H1 (cell line): ENCODE results near the gene ANKS1B. TPM values are rescaled to one million over a fixed set of nuclear protein-coding genes. Genes with fewer than 3 reads are reported as not detected.

ENCODE experiments used
- CTCF ChIA-PET: fragments of 300-600 bp; sonication (Branson Sonifier 250); formaldehyde crosslinking; loops from one replicate; lab custom pipeline; 2021; ENCODE audit not compliant: partially characterized antibody; lab: Charles Lee
- POLR2A ChIA-PET: fragments of 300-600 bp; sonication (Branson Sonifier 250); formaldehyde crosslinking; loops from one replicate; lab custom pipeline; 2021; ENCODE audit warnings: inconsistent platforms; ENCODE audit not compliant: partially characterized antibody; lab: Charles Lee
- DNase-seq, 2 experiments: peaks; one replicate each; pipeline versions ENCODE4 v3.0.0 to v3.0.0-alpha.2; 2010 to 2022; ENCODE audit warnings: low spot score in 2 of 2, low read depth in 1 of 2, mixed read lengths in 1 of 2
- FAIRE-seq: peaks from 2 replicates; lab custom pipeline; 2011; peaks lifted over from hg19 to GRCh38; lab: Jason Lieb, UNC
- H2AFZ ChIP-seq: 2 replicates; pipeline ENCODE4 v1.8.1; 2012; ENCODE audit warnings: low read length, inconsistent platforms
- H2AK5ac ChIP-seq: 2 replicates; pipeline ENCODE4 v1.6.1; 2013; ENCODE audit warnings: low read depth, low read length
- H2BK120ac ChIP-seq: replicated peaks from 2 replicates; pipeline ENCODE3; 2013; ENCODE audit warnings: low read depth, low read length, inconsistent platforms
- H2BK12ac ChIP-seq: 2 replicates; pipeline ENCODE4 v1.6.1; 2013; ENCODE audit warnings: low read depth, low read length
- H2BK15ac ChIP-seq: 2 replicates; pipeline ENCODE4 v1.6.1; 2013; ENCODE audit warnings: low read length
- H2BK20ac ChIP-seq: 2 replicates; pipeline ENCODE4 v1.6.1; 2013; ENCODE audit warnings: low read length
- H2BK5ac ChIP-seq: 2 replicates; pipeline ENCODE4 v1.6.1; 2013; ENCODE audit warnings: low read depth, low read length
- H3K14ac ChIP-seq: 2 replicates; pipeline ENCODE4 v1.6.1; 2013; ENCODE audit warnings: inconsistent platforms; ENCODE audit not compliant: insufficient read length
- H3K18ac ChIP-seq: 2 replicates; pipeline ENCODE4 v1.6.1; 2013; ENCODE audit warnings: low read length; ENCODE audit errors: extremely low read depth
- H3K23ac ChIP-seq: 2 replicates; pipeline ENCODE4 v1.6.1; 2013; ENCODE audit warnings: inconsistent platforms; ENCODE audit not compliant: insufficient read length
- H3K23me2 ChIP-seq: 2 replicates; pipeline ENCODE4 v1.6.1; 2013; ENCODE audit warnings: low read depth, low read length
- H3K27ac ChIP-seq: 2 replicates; pipeline ENCODE4 v1.6.1; 2011; ENCODE audit warnings: low read depth, low read length, inconsistent platforms
- H3K27me3 ChIP-seq, 4 experiments: replicated peaks in 1 of 4; 1 replicate in 1 of 4; 2 replicates in 3 of 4; pipeline versions ENCODE4 v1.6.1 to v1.8.1; 2011 to 2013; ENCODE audit warnings: low read length in 3 of 4, mild to moderate bottlenecking in 3 of 4, inconsistent platforms in 2 of 4, mixed read lengths in 2 of 4, moderate library complexity in 1 of 4; ENCODE audit not compliant: control insufficient read depth in 3 of 4, insufficient read depth in 3 of 4; ENCODE audit errors: extremely low read depth in 1 of 4
- H3K36me3 ChIP-seq, 4 experiments: 2 replicates each; pipeline versions ENCODE4 v1.6.1 to v1.8.1; 2011 to 2013; ENCODE audit warnings: mild to moderate bottlenecking in 4 of 4, low read length in 3 of 4, moderate library complexity in 2 of 4, control low read depth in 1 of 4, inconsistent platforms in 1 of 4; ENCODE audit not compliant: insufficient read depth in 4 of 4, control insufficient read depth in 2 of 4
- H3K4ac ChIP-seq: replicated peaks from 2 replicates; pipeline ENCODE3; 2013; ENCODE audit warnings: low read length, low read depth, mixed read lengths, inconsistent platforms; ENCODE audit not compliant: insufficient read length
- H3K4me1 ChIP-seq, 4 experiments: replicated peaks in 1 of 4; 1 replicate in 1 of 4; 2 replicates in 3 of 4; pipeline versions ENCODE4 v1.6.1 to v1.8.1; 2011 to 2013; ENCODE audit warnings: low read length in 3 of 4, inconsistent platforms in 2 of 4, mixed read lengths in 1 of 4; ENCODE audit not compliant: insufficient read depth in 4 of 4, control insufficient read depth in 3 of 4
- H3K4me2 ChIP-seq, 2 experiments: 2 replicates each; pipeline versions ENCODE4 v1.6.1 to v1.8.1; 2011 to 2013; ENCODE audit warnings: low read depth in 2 of 2, low read length in 2 of 2, control low read depth in 1 of 2, inconsistent platforms in 1 of 2, mild to moderate bottlenecking in 1 of 2; ENCODE audit not compliant: insufficient read depth in 1 of 2
- H3K4me3 ChIP-seq, 4 experiments: fragments of 200-600, 300-600 bp in 1 of 4; sonication (generic), shearing (Covaris generic), sonication (Bioruptor Twin) in 1 of 4; 2 replicates each; pipeline versions ENCODE4 v1.5.1 to v1.8.1; 2011 to 2016; ENCODE audit warnings: low read length in 4 of 4, low read depth in 3 of 4, control low read depth in 2 of 4, inconsistent platforms in 2 of 4, mild to moderate bottlenecking in 2 of 4, mixed read lengths in 1 of 4, moderate library complexity in 1 of 4; ENCODE audit not compliant: insufficient read depth in 2 of 4; ENCODE audit errors: extremely low read depth in 1 of 4
- H3K56ac ChIP-seq: replicated peaks from 2 replicates; pipeline ENCODE3; 2013; ENCODE audit warnings: low read depth, mild to moderate bottlenecking, mixed read lengths, low read length, inconsistent platforms; ENCODE audit not compliant: insufficient read length
- H3K79me1 ChIP-seq: 2 replicates; pipeline ENCODE4 v1.6.1; 2013; ENCODE audit warnings: low read depth, low read length, control low read depth
- H3K79me2 ChIP-seq, 2 experiments: 2 replicates each; pipeline versions ENCODE4 v1.6.1 to v1.8.1; 2012 to 2013; ENCODE audit warnings: low read length in 2 of 2, mild to moderate bottlenecking in 2 of 2, inconsistent platforms in 1 of 2; ENCODE audit not compliant: insufficient read depth in 2 of 2, control insufficient read depth in 1 of 2
- H3K9ac ChIP-seq, 4 experiments: replicated peaks in 1 of 4; 1 replicate in 1 of 4; 2 replicates in 3 of 4; pipeline versions ENCODE4 v1.6.1 to v1.8.1; 2011 to 2013; ENCODE audit warnings: low read depth in 3 of 4, low read length in 3 of 4, control low read depth in 2 of 4, mild to moderate bottlenecking in 2 of 4, moderate library complexity in 2 of 4, inconsistent platforms in 1 of 4; ENCODE audit errors: extremely low read depth in 1 of 4
- H3K9me3 ChIP-seq, 2 experiments: 2 replicates each; pipeline versions ENCODE4 v1.6.1 to v1.8.1; 2012 to 2013; ENCODE audit warnings: mild to moderate bottlenecking in 2 of 2, moderate library complexity in 2 of 2, control low read depth in 1 of 2, inconsistent platforms in 1 of 2, low read depth in 1 of 2, low read length in 1 of 2, mixed read lengths in 1 of 2; ENCODE audit not compliant: insufficient read depth in 2 of 2
- H4K20me1 ChIP-seq, 2 experiments: replicated peaks in 1 of 2; 2 replicates each; pipeline versions ENCODE3 to v1.8.1; 2011 to 2013; ENCODE audit warnings: inconsistent platforms in 2 of 2, low read length in 2 of 2, mild to moderate bottlenecking in 1 of 2; ENCODE audit not compliant: insufficient read depth in 2 of 2, control insufficient read depth in 1 of 2
- H4K5ac ChIP-seq: 2 replicates; pipeline ENCODE4 v1.6.1; 2013; ENCODE audit warnings: low read length, low read depth, mixed read lengths, inconsistent platforms; ENCODE audit not compliant: insufficient read length
- H4K8ac ChIP-seq: 2 replicates; pipeline ENCODE4 v1.8.0; 2013; ENCODE audit warnings: mild to moderate bottlenecking, moderate library complexity, low read length, inconsistent platforms; ENCODE audit not compliant: insufficient read depth; ENCODE audit errors: extremely low read depth
- H4K91ac ChIP-seq: replicated peaks from 2 replicates; pipeline ENCODE3; 2013; ENCODE audit warnings: low read length, mixed read lengths, inconsistent platforms; ENCODE audit not compliant: insufficient read length
- GABPA ChIP-seq: IDR thresholded peaks from 2 replicates; pipeline ENCODE4 v1.6.1; 2011; ENCODE audit warnings: mild to moderate bottlenecking, low read length, moderate library complexity, borderline replicate concordance; ENCODE audit not compliant: insufficient read depth
- JUN ChIP-seq: IDR thresholded peaks from 2 replicates; pipeline ENCODE4 v1.6.1; 2011; ENCODE audit warnings: low read depth, mild to moderate bottlenecking, improper control_type of control experiment, low read length
- JUND ChIP-seq: IDR thresholded peaks from 2 replicates; pipeline ENCODE4 v1.6.1; 2011; ENCODE audit warnings: mild to moderate bottlenecking, improper control_type of control experiment, low read length
- MAX ChIP-seq: IDR thresholded peaks from 2 replicates; pipeline ENCODE4 v1.6.1; 2012; ENCODE audit warnings: inconsistent platforms
- RAD21 ChIP-seq, 2 experiments: IDR thresholded peaks in 1 of 2; conservative IDR thresholded peaks in 1 of 2; 2 replicates each; pipeline ENCODE4 v1.6.1; 2011; ENCODE audit warnings: low read depth in 2 of 2, low read length in 2 of 2, improper control_type of control experiment in 1 of 2, inconsistent platforms in 1 of 2, mild to moderate bottlenecking in 1 of 2, moderate library complexity in 1 of 2
- RBBP5 ChIP-seq: IDR thresholded peaks from 2 replicates; pipeline ENCODE4 v1.7.1; 2012; ENCODE audit warnings: low read depth, mild to moderate bottlenecking, inconsistent platforms, low read length, moderate library complexity, borderline replicate concordance
- TBP ChIP-seq: IDR thresholded peaks from 2 replicates; pipeline ENCODE4 v1.6.1; 2011; ENCODE audit warnings: low read depth, low read length, improper control_type of control experiment
- WGBS, 2 experiments: shearing (Covaris generic) in 1 of 2; methylation state at CpG; one replicate each; pipeline versions ENCODE4 v1.1.6 to v1.1.7; 2013 to 2015; ENCODE audit warnings: low lambda C conversion rate in 2 of 2, mixed read lengths in 2 of 2, inconsistent platforms in 1 of 2, low coverage in 1 of 2, missing lambda C conversion rate in 1 of 2; ENCODE audit not compliant: insufficient replicate concordance in 2 of 2, insufficient coverage in 1 of 2, insufficient read length in 1 of 2; ENCODE audit errors: extremely low coverage in 1 of 2, missing lambda C conversion rate in 1 of 2; 5-methylcytosine and 5-hydroxymethylcytosine counted together
- polyA plus RNA-seq, 7 experiments: library from polyadenylated mRNA; depleted of rRNA in 3 of 7; stranded (reverse) in 5 of 7; unstranded in 2 of 7; fragments of >200 nt in 5 of 7; fragments of 200-250 nt in 2 of 7; gene quantifications; 1 replicate in 5 of 7; 2 replicates in 1 of 7; 4 replicates in 1 of 7; pipeline versions ENCODE4 v1.2.1 to v1.2.3, GENCODE V29; 2011 to 2013; ENCODE audit warnings: missing spikeins in 2 of 7, mixed read lengths in 2 of 7
- total RNA-seq: library from RNA; stranded (reverse); fragmentation: NEBNext Ultra II Directional; extraction: Animal tissue kit (Norgen Biotek cat#: 25700); gene quantifications from 2 replicates; pipeline ENCODE4 v1.2.1, GENCODE V29; 2021

Gene ANKS1B
- total and polyA plus RNA-seq, 2 of the 8 experiments (the other 6 are each of a cell fraction or from before 2014, with no cell fraction given), result 2.7 to 6.1 TPM

GRCh38 chr12:99024870-99025269 lies 959.9 kb downstream of the ANKS1B start:
- Histone ChIP-seq H4K20me1 (no peaks in the 10 kb centered on the region), H3K36me3 (no peaks in the 10 kb centered on the region), H4K91ac (no peak overlapping the region), H3K9me3 (no peaks in the 10 kb centered on the region; a peak in 1 of 4 replicates), H3K4me3 (no peak overlapping the region), H3K4me2 (no peak overlapping the region), H2BK5ac (no peak overlapping the region), H3K79me1 (no peaks in the 10 kb centered on the region), H4K5ac (no peak overlapping the region), H3K27ac (no peak overlapping the region), H3K56ac (no peak overlapping the region), H2BK20ac (no peak overlapping the region), H3K79me2 (no peaks in the 10 kb centered on the region), H3K18ac (no peak overlapping the region), H4K8ac (no peak overlapping the region), H3K4me1 (peaks cover 0 to 4% (median 0%) of the 10 kb centered on the region in 4 experiments; a peak in 2 of 7 replicates), H3K14ac (no peak overlapping the region), H3K23me2 (no peaks in the 10 kb centered on the region), H3K23ac (no peak overlapping the region), H2BK15ac (no peak overlapping the region), H3K4ac (no peak overlapping the region), H2BK120ac (no peak overlapping the region), H2AK5ac (no peak overlapping the region), H2BK12ac (no peak overlapping the region), H3K27me3 (peaks cover 0 to 3% (median under 1%) of the 10 kb centered on the region in 4 experiments; a peak in 2 of 7 replicates), H2AFZ (no peak overlapping the region), H3K9ac (no peak overlapping the region)
- FAIRE-seq (no peak), DNase-seq (no peak)
- ChIA-PET POLR2A (interaction anchor here (0.6 kb wide), 1 partner anchor 496 kb away, joined by 3 read pairs; no protein-coding TSS in a partner anchor), CTCF (interaction anchor here (0.5 kb wide), 1 partner anchor 27 kb away, joined by 5 read pairs; no protein-coding TSS in a partner anchor)
- 89% methylated on average over 4 of the region's 4 CpGs; no CpG with 5 or more reads in 1 of the 2 experiments for WGBS, 2 experiments
- TF ChIP-seq RAD21 (IDR thresholded peaks at IDR 0.05 in 1 of 2, conservative IDR thresholded peaks at IDR 0.05 in 1 of 2; ENCODE audit: low read depth in 2 of 2, low read length in 2 of 2) (no peak), JUND (no peak), GABPA (no peak), RBBP5 (no peak), MAX (no peak), TBP (no peak), JUN (no peak)
